Lung microvascular endothelial cell (primary cell): Measurements from ENCODE around the gene CYP2R1. TPM values are rescaled to one million over a fixed set of nuclear protein-coding genes. Genes with fewer than 3 reads are reported as not detected.

Experiments
- DNase-seq, 2 donors: peaks; one replicate each; pipeline versions ENCODE4 v3.0.0 to v3.0.0-alpha.2; 2010; ENCODE audit warnings: low read depth in 2 of 2
- total RNA-seq: library from RNA; depleted of rRNA; stranded (reverse); fragments of >200 nt; gene quantifications from 2 replicates; pipeline ENCODE4 v1.2.1, GENCODE V29; 2014

CYP2R1 gene, protein sequence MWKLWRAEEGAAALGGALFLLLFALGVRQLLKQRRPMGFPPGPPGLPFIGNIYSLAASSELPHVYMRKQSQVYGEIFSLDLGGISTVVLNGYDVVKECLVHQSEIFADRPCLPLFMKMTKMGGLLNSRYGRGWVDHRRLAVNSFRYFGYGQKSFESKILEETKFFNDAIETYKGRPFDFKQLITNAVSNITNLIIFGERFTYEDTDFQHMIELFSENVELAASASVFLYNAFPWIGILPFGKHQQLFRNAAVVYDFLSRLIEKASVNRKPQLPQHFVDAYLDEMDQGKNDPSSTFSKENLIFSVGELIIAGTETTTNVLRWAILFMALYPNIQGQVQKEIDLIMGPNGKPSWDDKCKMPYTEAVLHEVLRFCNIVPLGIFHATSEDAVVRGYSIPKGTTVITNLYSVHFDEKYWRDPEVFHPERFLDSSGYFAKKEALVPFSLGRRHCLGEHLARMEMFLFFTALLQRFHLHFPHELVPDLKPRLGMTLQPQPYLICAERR
- total RNA-seq, result 5.8 and 6.1 TPM in 2 replicates

DNA sequence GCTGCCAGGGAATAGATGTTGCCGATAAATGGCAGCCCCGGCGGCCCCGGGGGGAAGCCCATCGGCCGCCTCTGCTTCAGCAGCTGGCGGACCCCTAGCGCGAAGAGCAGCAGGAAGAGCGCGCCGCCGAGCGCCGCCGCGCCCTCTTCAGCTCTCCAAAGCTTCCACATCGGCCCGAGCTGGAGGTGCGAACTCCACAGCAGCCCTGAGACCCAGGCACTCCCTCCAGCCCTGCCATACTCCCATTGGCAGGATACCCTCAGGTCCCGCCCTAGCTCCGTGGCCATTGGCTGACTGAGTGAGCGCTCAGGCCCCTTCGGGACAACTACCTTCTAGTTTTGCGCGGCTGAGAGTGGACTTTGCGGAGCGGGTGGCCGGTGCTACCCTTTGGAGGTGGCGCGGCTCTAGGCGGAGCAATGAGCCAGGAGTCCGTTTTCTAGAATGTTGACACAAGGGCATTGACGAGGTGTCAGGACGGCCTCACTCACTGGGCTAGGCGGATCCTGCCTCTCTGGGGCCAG, at the start of gene CYP2R1:
Gene CYP2R1 (minus strand): TSS at position 196 of the 521 bp plus-strand sequence. CDS start 26 bp downstream, at position 170.
- DNase-seq, result peak; percentile 97

DNA sequence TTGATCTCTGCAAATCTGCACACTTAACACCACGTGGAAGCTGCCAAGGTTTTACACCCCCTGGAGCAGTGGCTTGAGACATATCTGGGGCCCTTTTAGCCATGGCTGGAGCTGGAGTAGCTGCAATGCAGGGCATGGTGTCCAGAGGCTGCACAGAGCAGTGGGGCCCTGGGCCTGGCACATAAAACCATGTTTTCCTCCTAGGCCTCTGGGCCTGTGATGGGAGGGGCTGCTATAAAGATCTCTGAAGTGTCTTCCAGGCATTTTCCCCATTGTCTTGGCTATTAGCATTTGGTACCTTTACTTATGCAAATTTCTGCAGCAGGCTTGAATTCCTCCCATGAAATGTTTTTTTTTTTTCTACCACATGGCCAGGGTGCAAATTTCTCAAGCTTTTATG, 46.9 kb upstream of the CYP2R1 start:
- DNase-seq, result no peak

DNA sequence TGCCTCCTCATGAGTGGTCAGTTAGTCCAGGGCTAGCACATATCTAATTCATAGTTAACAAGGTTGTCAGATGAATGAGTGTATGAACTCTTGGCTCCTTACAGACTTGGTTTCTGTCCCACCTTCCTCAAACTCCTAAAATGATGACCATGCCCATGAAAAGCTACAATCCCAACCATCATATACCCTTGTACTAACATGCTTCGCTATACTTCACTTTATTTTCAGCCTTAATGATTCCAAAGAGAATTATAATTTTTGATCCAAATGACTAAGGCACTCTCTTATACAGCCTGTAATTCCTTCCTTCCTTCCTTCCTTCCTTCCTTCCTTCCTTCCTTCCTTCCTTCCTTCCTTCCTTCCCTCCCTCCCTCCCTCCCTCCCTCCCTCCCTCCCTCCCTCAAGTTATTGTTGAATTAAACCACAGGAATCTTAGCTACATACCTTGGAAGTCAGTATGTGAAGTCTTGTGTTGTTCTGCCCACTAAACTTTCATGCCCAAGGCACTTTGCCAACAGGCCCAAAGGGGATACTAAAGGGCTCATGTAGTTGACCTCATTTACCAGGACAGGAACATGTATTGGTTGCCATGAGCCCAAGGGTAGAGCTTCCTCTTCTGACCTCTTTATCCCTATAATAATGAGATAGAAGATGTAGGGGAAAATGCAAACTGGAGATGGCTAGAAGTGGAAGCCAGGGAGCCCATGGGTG, 42.8 kb upstream of the CYP2R1 start:
- DNase-seq, result no peak

DNA sequence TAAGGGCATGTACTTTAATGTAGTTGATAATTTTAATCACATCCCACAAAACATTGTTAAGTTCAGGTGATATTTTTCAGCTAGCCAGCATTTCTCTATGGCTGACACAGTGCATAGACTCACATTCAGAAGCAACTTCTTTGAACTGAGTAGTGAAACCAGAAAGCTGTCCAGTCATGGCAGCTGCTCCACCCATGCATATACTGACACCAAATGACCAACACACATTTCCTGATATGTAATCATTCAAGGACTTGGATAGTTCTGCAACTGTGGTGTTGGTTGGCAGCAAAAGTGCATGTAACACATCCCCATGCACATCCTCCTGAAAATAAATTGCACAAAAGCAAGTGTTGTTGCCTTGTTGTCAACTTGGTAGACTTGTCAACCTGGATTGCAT, 40.4 kb upstream of the CYP2R1 start:
- DNase-seq, result no peak

DNA sequence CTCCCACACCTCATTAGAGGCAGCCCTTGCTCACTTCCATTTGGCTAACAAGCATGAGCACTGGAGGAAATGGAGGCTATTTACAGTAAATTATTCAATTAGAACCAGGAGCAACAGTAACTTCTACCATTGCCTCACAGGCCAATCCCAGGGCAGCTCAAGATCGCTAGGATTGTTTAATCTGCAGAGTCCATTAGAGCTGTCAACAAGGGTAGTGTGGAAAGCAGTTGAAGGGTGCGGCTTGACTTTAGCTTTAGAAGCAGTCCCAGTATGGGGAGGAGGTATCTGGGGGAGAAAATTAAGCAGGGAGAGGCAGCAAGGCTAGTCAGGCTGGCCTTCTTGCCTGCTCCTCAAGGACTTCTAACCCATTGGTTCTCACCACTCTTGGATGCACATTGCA, 38.3 kb upstream of the CYP2R1 start:
- no peak for DNase-seq

DNA sequence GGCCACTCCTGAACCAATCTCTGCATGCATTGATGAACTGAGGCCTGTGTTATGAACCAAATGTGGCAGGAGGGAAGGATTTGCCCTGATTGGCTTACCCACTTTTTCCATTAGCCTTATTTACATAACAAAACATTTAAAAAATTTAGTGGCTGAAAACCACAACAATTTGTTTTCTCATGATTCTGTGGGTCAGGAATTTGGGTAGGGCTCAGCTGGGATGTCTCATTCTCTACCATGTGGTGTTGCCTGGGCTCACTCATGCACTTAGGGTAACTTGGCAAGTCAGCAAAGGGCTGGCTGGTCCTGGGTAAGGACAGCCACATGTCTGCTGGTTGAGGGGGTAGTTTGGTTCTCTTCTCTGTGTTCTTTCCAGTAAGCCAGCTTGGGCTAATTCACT, 35.1 kb upstream of the CYP2R1 start:
- DNase-seq, result no peak

DNA sequence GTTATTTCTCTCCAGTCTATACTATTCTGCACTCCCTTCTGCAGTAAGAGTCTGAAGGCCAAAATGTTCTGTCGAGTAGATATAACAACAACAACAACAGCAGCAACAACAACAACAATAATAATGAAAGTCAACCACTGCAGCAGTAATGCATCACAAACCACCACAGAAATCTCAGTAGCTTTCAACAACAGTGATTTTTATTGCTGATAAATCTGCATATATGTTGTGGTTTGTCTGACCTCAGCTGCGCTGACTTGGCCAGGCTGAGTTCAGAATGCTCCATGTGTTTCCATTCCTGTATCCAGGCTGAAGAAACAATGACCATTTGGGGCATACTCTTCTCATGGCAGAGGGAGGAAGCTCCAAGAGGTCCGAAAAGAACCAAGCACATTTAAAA, 32.3 kb upstream of the CYP2R1 start:
- no peak for DNase-seq

DNA sequence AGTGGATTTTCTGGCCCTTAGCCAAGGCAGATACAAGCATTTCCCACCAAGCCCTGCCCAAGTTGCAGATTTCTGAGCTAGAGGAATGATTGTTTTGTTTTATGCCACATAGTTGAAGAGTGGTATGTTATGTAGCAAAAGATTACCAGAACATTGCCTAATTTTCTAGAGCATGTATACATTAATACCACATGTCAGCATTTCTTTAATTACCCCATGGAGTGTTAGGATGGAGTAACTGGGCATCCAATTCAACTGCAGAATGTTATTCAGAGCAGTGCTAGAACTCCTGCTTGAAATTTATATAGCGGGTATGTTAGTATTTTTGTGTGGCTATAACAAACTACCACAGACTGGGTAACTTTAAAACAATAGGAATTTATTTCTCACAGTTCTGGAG, 24.4 kb upstream of the CYP2R1 start:
- DNase-seq, result no peak

DNA sequence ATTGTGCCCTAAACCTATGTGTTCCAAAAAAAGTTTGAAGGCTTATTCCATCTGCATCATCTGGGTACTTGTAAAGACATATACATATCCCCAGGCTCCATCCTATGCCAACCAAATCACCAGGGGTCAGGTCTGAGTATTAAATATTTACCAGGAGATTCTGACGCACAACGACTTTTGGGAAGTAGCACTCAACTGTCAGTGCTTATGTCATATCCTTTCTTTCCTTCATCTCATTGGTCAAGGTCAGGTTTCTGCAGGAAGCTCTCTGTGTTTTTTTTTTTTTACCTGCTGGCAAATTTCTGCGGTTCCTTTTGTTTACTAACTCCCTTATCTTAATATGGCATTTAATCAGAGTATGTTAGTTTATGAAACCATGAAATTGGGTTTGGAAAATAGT, 22.5 kb upstream of the CYP2R1 start:
- peak in 1 of 2 donors; percentile 5 for DNase-seq

DNA sequence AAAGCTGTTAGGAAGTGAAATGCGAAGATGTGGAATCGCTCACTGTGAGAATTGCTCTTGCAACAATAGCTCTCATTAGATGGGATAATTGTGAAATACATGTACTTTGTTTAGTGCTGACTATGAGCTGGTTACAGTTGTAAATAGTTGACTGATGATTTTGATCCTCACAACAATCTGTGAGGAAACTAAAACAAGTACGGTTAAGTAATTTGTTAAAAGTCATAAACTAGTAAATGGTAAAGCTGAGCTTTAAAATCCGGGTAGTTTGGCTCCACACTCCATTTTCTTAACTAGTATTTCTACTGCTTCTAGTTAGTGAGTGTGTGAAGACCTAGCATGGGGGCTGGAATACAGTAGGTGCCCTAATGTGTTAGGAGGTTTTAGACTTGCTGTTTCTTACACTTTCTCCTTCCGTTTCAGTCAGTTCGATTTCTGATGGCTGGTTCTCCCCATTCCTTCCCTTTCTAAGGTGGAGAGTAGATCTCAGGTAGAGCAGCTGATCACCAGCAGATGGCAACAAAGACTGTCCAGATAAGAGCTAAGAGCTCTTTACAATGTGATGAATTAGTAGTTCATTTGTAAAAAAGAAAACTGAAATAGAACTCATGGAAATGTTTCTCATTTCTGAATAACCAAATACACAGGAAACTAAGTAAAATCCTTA, 16.3 kb upstream of the CYP2R1 start:
- peak; percentile 51 to 57 for DNase-seq

DNA sequence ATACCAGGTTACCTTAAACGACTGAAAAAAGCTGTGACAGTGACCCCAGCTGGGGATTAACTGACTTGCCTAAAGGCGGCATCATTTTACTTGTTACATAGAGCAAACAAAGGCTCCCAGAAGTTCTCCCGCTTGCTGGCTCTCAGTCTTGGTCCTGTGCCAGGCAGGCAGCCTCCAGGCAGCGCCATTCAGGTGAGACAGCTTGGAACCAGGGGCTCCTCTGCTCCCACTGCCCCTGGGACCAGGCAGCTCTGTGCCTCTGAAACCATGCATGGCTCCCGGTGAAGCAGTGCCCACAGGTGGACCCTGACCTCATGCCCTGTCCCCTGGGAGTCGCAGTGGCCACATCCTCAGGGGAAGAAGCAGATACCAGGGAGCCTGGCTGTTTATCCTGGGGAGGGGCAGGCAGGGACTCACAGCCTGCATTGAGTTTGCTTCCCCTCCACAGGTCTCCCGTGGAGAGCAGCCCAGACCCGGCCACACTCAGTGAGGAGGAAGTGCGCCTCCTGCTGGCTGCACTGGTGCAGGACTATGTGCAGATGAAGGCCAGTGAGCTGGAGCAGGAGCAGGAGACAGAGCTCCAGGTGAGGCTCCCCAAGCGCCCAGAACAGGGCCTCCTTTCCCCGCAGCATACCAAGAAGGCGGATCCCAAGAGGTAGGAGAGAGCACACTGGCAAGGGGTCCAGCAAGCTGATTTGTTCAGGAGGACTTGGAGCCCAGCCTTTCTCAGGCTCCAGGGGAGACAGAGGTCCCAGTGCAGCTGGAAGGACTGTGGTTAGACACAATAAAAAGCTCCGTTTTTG, 15.6 kb upstream of the CYP2R1 start:
- peak; percentile 67 to 75 for DNase-seq

DNA sequence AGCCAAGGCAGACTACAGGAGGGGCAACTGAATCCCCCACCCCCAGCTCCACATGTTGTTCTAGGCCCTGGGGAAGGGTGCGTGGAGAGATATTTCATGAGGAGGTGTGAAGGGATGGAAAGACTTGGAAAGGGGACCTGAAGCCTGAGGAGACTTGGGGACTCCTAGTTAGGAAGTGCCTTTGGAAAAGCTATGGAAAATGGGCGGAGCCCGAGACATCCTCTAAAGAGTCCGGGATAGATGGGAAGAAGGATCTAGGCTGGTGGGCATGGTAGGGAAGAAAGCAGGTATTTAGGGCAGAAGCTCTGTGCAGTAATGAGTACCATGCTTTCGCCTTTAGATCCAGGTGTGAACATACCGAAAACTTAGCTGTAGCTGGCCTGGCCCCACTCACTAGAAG, 15.0 kb upstream of the CYP2R1 start:
- no peak for DNase-seq

DNA sequence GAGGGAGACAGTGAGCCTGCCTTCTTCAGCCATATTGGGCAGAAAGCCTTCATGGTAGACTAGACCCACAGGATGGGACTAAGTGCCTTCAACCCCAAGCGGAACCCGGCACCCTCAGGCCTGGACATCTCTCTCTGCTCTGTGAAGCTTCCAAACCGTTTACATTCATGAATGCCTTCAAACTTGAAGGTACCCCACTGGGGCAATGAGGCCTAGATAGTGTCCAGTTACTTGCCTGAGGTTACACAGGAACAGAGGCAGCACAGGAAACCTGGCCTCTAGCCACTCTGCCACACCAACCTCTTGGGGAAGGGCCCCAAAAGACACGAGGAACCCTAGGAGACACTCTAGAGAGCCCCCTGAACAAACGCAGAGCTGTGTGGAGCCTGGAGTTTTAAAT, 14.5 kb upstream of the CYP2R1 start:
- no peak for DNase-seq

DNA sequence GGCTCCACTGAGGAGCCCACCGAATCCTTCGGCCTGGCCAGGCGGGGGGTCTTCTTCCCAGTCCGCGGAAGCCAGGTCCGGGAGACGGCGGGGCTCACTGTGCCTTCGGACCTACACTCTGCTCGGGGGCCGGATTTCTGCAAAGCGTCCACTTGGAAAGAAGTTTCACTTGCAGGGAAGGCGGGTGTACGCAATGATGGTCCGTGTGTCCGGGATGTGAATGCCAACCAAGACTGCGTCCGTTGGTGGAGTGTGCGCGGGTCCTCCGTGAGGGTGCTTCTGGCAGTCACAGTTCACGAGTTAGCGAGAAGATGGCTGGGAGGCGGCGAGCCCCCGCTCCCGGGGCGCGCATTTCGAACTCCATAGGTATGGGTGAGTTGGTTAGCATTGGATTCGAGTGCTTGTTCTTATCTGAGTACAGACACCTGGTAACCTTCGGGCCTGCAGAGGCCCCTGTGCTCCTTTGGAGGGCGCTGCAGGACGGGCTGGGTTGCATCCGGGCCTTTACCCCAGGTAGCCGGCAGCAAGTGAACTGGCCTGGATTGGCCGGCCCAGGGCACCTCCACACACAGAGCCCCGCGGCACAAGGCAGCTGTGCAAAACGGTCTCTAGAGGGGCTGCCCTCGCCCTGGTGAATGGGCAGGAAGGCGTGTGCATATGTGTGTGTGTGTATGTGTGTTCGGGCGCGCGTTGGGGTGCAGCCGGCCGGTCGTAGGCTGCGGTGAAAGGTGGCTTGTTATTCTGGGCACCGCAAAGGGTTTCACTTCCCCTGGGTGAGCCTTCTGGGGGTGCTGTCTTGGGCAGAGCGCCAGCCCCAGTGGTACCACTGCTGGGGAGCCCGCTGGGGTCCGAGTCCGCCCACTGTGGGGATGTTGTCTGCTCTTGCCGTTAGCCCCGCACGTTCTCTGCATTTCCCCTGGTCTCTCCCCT, 13.3 kb upstream of the CYP2R1 start:
- peak; percentile 34 to 49 for DNase-seq

DNA sequence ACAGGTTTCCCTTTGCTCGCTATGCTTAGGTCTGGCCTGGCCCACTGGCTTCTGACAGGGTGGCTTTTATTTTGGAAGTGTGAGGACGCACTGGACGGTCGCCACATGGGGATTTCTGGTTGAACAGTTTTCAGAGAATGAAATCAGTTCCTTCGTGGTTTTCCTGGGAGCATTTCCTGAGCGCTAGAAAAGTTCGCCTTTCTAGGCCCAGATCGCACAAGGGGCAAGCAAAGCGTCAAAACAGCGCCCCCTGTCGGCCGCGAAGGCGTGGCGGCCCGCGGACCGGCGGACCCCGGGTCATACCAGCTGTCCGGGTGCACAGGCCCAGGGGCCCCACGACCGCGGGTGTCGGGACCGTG, 12.7 kb upstream of the CYP2R1 start:
- DNase-seq, result peak; percentile 53 to 60

DNA sequence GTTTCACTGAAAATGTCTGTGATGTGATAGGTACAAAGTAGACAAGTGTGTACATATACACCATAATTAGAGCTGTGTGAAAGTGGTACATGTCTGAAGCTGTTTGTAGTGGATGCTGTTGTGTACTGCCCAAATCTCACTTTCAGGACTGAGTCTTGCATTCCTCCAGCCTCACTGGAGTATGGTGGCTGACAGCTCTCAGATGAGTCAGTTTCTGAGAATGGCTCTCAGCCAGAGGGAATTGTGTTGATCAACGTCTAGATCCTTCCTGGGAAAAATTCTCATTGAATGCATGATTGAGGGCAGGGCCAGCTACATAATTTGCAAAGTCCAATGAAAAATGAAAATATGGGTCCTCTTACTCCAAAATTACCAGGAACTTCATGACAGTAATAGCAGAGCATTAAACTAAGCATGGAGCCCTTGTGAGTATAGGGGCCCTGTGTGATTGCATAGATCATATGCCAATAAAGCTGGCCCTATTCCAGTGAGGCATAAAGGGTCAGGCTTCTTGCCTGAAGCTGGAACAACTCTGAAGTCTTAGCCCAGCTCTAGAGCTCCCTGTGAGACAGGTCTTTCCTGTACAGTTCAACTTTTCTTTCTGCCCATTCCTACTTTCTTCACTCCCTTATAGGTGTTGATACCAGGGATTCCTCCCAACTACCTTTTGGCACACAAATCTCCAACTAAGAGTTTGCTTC, 10.8 kb upstream of the CYP2R1 start:
- DNase-seq, result peak; percentile 37 to 89

DNA sequence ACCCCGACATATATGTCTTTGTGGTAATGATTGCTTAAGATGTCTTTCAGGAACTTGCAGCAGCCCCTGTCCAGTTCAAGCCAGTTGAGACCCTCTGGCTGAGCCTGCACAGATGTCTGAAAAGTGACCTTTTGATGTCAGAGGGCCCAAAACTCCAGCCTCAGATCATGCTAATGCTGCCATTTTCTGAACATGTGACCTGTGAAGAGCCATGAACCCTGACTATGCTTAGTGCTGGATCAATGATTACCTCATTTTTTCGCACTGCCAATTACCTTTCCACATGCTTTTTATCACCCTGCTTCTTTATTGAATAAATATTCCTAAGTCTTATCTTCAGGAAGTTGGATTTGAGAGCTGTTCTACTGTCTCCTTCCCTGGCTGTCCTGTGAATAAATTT, 6.9 kb upstream of the CYP2R1 start:
- no peak for DNase-seq

DNA sequence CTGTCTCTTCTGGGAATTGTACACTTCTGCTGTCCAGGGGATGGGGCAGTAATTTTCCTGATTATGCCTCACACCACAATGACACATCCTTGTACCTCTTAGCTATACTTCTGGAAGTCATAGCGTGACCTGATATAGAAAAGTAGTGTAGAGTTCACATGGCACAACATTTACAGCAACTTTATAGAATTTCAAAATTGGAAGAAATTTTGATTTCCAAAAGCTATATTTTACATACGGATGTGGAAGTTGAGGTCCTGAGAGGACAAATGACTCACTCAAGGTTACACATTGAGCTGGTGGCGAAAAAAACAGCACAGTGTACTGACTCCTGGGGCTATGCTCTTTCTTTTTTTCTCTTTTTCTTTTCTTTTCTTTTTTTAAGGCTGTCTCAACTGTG, 6.3 kb upstream of the CYP2R1 start:
- DNase-seq, result peak in 1 of 2 donors; percentile 47
